ENCODE data around the gene HIF1A. TPM values are rescaled to one million over a fixed set of nuclear protein-coding genes. Genes with fewer than 3 reads are reported as not detected.
A peak's percentile ranks its signal among the peaks of the same experiment; 100 is the strongest.
"Not testable (repeated sequence)": the region's sequence is repeated elsewhere in the genome, so short reads cannot be mapped to it uniquely, and the experiment has no call there.

The HIF1A gene
- total RNA-seq, 1 donor from 2014 or later, result 53.4 TPM

DNA sequence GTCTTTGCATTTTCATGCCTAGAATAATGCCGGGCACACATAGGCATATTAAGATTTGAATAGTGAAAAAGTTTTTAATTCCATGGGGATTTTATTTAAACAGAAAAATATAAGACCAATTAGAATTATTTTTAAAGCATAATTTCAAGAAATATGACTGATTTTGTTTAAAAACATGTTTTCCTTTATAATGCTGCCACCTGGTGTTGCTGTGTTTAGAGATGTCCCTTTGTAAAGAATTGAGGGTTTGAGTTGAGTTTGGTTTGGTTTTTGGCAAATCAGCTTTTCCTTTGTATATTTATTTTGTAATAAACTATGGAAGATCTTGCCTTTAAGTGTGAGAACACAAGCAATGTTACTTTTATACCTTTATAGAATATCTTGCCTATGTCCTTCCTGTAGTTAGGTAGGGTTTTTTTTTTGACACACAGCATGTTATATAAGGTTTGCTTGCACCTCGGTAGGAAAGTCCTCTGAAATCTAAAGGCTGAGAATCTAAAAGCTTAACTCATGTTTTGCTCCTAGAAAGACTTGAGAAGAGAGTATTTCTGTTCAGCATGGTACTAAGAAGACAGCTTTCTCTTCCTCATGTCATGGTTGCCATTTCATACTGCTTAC is 35.6 kb downstream of the HIF1A start:
- no peak for ATAC-seq
- no peak for DNase-seq (ENCODE audit: missing footprints)
- intact Hi-C loops (cut with DNase I), result loop anchor here (2.0 kb wide), 1 partner anchor 270 kb away; no protein-coding TSS in a partner anchor

GRCh38 chr14:61733972-61734371 is 38.7 kb downstream of the HIF1A start:
- intact Hi-C loops (cut with DNase I), result no loop called here
- DNase-seq (ENCODE audit: missing footprints) (no peak), ATAC-seq (no peak)

DNA sequence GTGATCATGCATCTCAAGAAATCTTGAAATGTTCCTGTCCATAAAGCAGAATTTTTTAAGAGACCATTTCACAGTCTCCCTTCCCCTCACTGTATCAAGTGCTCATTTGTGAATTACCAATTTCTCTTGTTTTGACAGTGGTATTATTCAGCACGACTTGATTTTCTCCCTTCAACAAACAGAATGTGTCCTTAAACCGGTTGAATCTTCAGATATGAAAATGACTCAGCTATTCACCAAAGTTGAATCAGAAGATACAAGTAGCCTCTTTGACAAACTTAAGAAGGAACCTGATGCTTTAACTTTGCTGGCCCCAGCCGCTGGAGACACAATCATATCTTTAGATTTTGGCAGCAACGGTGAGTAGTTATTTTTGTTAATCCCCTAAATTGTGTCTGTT is 41.4 kb downstream of the HIF1A start:
- ATAC-seq (no peak), DNase-seq (ENCODE audit: missing footprints) (no peak)
- intact Hi-C loops (cut with DNase I), result no loop called here

DNA sequence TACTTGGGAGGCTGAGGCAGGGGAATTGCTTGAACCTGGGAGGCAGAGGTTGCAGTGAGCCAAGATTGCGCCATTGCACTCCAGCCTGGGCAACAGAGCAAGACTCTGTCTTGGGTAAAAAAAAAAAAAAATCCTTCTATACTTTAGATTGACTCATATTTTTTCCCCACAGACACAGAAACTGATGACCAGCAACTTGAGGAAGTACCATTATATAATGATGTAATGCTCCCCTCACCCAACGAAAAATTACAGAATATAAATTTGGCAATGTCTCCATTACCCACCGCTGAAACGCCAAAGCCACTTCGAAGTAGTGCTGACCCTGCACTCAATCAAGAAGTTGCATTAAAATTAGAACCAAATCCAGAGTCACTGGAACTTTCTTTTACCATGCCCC is 42.6 kb downstream of the HIF1A start:
- DNase-seq (ENCODE audit: missing footprints), result no peak
- no peak for ATAC-seq
- intact Hi-C loops (cut with DNase I), result no loop called here

DNA sequence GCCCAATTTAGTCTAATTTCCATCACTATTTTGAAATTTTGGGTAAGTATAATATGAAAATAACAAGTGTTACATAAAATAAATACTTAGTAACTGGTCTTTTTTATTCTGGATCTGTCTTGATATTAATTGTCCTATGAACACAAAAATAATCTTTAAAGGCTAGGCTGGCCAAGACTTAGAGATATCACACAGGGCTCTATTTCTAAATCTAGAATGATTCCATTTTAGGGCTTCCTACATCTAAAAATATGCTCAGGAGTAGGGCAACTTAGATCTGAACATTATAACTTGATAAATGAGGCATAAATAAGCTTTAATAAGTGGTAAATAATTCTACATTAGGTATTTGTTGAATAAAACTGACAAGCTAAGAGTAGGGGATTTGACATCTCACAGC is 43.8 kb downstream of the HIF1A start:
- intact Hi-C loops (cut with DNase I), result no loop called here
- no peak for ATAC-seq
- no peak for DNase-seq (ENCODE audit: missing footprints)

DNA sequence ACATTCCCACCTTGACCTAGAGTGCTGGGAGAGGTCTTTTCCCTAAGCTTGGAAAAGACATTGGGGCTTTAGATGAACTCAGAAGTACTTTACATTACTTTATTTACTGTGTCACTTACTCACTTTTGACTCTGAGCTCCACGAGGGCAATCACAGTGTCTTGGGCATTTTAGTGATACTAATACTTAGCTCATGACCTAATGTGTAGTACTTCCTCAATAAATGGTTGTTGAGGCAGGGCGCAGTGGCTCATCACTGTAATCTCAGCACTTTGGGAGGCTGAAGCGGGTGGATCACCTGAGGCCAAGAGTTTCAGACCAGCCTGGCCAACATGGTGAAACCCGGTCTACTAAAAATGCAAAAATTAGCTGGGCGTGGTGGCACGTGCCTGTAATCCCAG is 47.1 kb downstream of the HIF1A start:
- no peak for ATAC-seq
- DNase-seq (ENCODE audit: missing footprints), result peak; percentile 48
- intact Hi-C loops (cut with DNase I), result no loop called here

GRCh38 chr14:61744238-61744637 is 48.9 kb downstream of the HIF1A start:
- no peak for DNase-seq (ENCODE audit: missing footprints)
- no peak for ATAC-seq
- intact Hi-C loops (cut with DNase I), result no loop called here

DNA sequence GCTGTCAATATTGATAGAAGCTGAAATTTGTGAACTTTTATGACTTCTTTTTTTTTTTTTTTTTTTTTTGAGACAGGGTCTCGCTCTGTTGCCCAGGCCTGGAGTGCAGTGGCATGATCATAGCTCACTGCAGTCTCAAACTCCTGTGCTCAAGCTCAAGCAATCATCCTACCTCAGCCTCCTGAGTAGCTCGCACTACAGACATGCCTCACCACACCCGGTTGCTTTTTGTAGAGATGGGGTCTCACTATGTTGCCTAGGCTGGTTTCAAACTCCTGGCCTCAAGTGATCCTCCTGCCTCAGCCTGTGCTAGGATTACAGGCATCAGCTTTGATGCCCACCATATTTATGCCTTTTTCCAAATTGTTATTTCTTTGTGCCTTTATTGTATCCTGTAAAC is 51.0 kb downstream of the HIF1A start:
- intact Hi-C loops (cut with DNase I); ATAC-seq; DNase-seq (ENCODE audit: missing footprints): not testable (repeated sequence)

GRCh38 chr14:61746881-61747280 is 51.6 kb downstream of the HIF1A start:
- no peak for DNase-seq (ENCODE audit: missing footprints)
- intact Hi-C loops (cut with DNase I), result no loop called here
- ATAC-seq, result no peak

- DNase-seq (ENCODE audit: missing footprints) (no peak), ATAC-seq (no peak)
- intact Hi-C loops (cut with DNase I), result no loop called here
These were observed 52.0 kb downstream of the HIF1A start for GRCh38 chr14:61747342-61747741.

GRCh38 chr14:61749264-61749663 is 54.0 kb downstream of the HIF1A start:
- DNase-seq (ENCODE audit: missing footprints) (no peak), ATAC-seq (no peak)
- intact Hi-C loops (cut with DNase I), result no loop called here

- DNase-seq (ENCODE audit: missing footprints), result no peak
- ATAC-seq, result peak; percentile 50
- intact Hi-C loops (cut with DNase I), result loop anchor here (2.0 to 5.0 kb wide), 2 partner anchors 19 to 53 kb away; partner anchors contain the start of gene HIF1A
These were observed 54.6 kb downstream of the HIF1A start for GRCh38 chr14:61749867-61750266.

- ATAC-seq, result peak; percentile 98
- DNase-seq (ENCODE audit: missing footprints), result peak; percentile 95
- intact Hi-C loops (cut with DNase I), result loop anchor here (1.0 to 5.0 kb wide), 3 partner anchors 11 to 54 kb away; partner anchors contain the start of genes HIF1A and SNAPC1
These were observed 55.6 kb downstream of the HIF1A start for GRCh38 chr14:61750708-61751474.

DNA sequence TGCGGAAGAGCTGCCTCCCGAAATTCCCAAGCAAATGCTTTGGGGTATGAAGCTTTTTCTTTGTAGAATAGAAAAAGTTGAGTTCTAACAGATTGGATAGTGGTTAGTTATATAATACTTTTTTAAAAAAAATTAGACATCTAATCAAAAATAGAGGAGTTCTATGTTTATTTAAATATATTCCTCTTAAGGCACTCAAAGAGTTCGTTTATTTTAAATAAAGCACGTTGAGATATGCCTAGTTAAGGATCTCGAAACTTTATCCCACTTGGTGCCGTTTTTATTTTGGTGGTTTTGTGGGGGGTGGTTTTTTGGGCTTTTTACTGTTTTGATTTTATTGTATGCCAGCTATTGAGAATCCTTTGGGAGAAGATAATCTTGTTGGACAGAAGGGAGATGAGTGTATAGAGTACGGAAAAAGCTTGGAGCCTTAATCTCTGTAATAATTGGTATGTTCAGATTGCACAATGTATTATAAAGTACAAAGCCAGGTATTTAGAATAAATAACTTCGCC is 56.2 kb downstream of the HIF1A start:
- ATAC-seq, result no peak
- intact Hi-C loops (cut with DNase I), result loop anchor here (1.0 to 5.0 kb wide), 3 partner anchors 11 to 54 kb away; partner anchors contain the start of genes HIF1A and SNAPC1
- no peak for DNase-seq (ENCODE audit: missing footprints)

GRCh38 chr14:61752626-61753025 is 57.3 kb downstream of the HIF1A start:
- ATAC-seq, result no peak

DNA sequence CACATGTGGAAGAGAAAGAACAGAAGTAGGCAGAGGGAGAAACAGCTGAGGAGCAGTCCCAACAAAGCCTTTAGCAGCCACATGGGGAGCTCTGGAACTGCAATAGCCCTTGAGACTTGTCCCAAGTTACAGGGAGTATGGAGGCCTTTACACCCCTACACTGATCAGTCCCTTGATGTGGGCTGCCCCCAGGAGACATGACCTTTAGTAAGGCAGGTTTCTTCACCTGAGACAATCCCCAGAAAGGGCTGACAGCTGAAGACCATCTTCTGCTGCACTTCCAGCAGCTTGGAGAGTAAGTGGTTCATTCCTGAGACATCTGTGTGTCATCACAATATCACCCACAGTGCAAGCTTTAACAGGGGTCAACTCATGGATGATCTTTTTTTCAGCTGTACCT is 58.3 kb downstream of the HIF1A start:
- intact Hi-C loops (cut with DNase I), result loop anchor here (5.0 kb wide), 1 partner anchor 56 kb away; the partner anchor contains the start of gene HIF1A
- DNase-seq (ENCODE audit: missing footprints) (no peak), ATAC-seq (no peak)

More at GRCh38 chr14:61752626-61753025, 57.3 kb downstream of the HIF1A start:
- DNase-seq (ENCODE audit: missing footprints), result no peak
- intact Hi-C loops (cut with DNase I), result loop anchor here (5.0 kb wide), 1 partner anchor 55 kb away; the partner anchor contains the start of gene HIF1A

GRCh38 chr14:61754627-61755381 is 59.5 kb downstream of the HIF1A start:
- ATAC-seq (no peak), DNase-seq (ENCODE audit: missing footprints) (no peak)
- intact Hi-C loops (cut with DNase I), result loop anchor here (5.0 kb wide), 1 partner anchor 58 kb away; the partner anchor contains the start of gene HIF1A

GRCh38 chr14:61755382-61755742 is 60.0 kb downstream of the HIF1A start:
- DNase-seq (ENCODE audit: missing footprints); intact Hi-C loops (cut with DNase I); ATAC-seq: not testable (repeated sequence)

GRCh38 chr14:61756135-61756534 is 60.8 kb downstream of the HIF1A start:
- DNase-seq (ENCODE audit: missing footprints) (no peak), ATAC-seq (no peak)
- intact Hi-C loops (cut with DNase I), result no loop called here
